KMS-11 (cell line): Measurements from ENCODE around the gene PTPRR.

Experiments used
- H2AFZ ChIP-seq: fragments of 200-600 bp; sonication (generic); 2 replicates; pipeline ENCODE4 v1.6.1; 2016; ENCODE audit warnings: antibody characterized with exemption, mixed run types, low read depth
- H3K27ac ChIP-seq: fragments of 200-600 bp; sonication (generic); 2 replicates; pipeline ENCODE4 v1.6.1; 2016; ENCODE audit warnings: mild to moderate bottlenecking, mixed run types
- H3K27me3 ChIP-seq: fragments of 200-600 bp; sonication (generic); 2 replicates; pipeline ENCODE4 v1.6.1; 2017; ENCODE audit warnings: mild to moderate bottlenecking, low read depth, mixed run types, moderate library complexity; ENCODE audit not compliant: insufficient read depth
- H3K36me3 ChIP-seq: fragments of 200-600 bp; sonication (generic); 2 replicates; pipeline ENCODE4 v1.6.1; 2017; ENCODE audit warnings: mild to moderate bottlenecking, mixed run types; ENCODE audit not compliant: insufficient read depth
- H3K4me1 ChIP-seq: fragments of 200-600 bp; sonication (generic); 2 replicates; pipeline ENCODE4 v1.6.1; 2016; ENCODE audit warnings: mild to moderate bottlenecking, low read depth, mixed run types; ENCODE audit not compliant: poor library complexity, severe bottlenecking
- H3K4me2 ChIP-seq: fragments of 200-600 bp; sonication (generic); 2 replicates; pipeline ENCODE4 v1.7.0; 2016; ENCODE audit warnings: mild to moderate bottlenecking, mixed run types
- H3K4me3 ChIP-seq: fragments of 200-600 bp; sonication (generic); IDR thresholded peaks from 2 replicates; pipeline ENCODE4 v1.6.1; 2017; ENCODE audit warnings: low read depth, low read length, mixed read lengths; ENCODE audit not compliant: insufficient read depth
- H3K79me2 ChIP-seq: fragments of 200-600 bp; sonication (generic); 2 replicates; pipeline ENCODE4 v1.6.1; 2016; ENCODE audit warnings: low read depth, mixed run types; ENCODE audit not compliant: insufficient read depth
- H3K9ac ChIP-seq: fragments of 200-600 bp; sonication (generic); 2 replicates; pipeline ENCODE4 v1.6.1; 2016; ENCODE audit warnings: mild to moderate bottlenecking, mixed run types
- H4K20me1 ChIP-seq: fragments of 200-600 bp; sonication (generic); 2 replicates; pipeline ENCODE4 v1.6.1; 2016; ENCODE audit warnings: mild to moderate bottlenecking, mixed run types; ENCODE audit not compliant: insufficient read depth
- CTCF ChIP-seq: fragments of 200-600 bp; sonication (generic); conservative IDR thresholded peaks from 2 replicates; pipeline ENCODE4 v1.6.1; 2017; ENCODE audit warnings: low read depth, mild to moderate bottlenecking, antibody characterized with exemption, low read length, moderate library complexity, mixed read lengths

PTPRR gene

GRCh38 chr12:70950451-70950850 is 29.9 kb upstream of the PTPRR start:
- Histone ChIP-seq H3K4me1 (no peaks in the 10 kb centered on the region), H3K36me3 (no peaks in the 10 kb centered on the region), H3K4me3 (no peak overlapping the region), H3K27ac (no peak overlapping the region), H3K27me3 (no peaks in the 10 kb centered on the region), H4K20me1 (no peaks in the 10 kb centered on the region), H3K4me2 (no peak overlapping the region), H3K9ac (no peak overlapping the region), H2AFZ (no peak overlapping the region), H3K79me2 (no peaks in the 10 kb centered on the region)
- TF ChIP-seq CTCF = no peak

GRCh38 chr12:70948976-70949336 is 28.4 kb upstream of the PTPRR start:
- Histone ChIP-seq H2AFZ (no peak overlapping the region), H3K27me3 (no peaks in the 10 kb centered on the region), H4K20me1 (no peaks in the 10 kb centered on the region), H3K27ac (no peak overlapping the region), H3K4me1 (no peaks in the 10 kb centered on the region), H3K4me3 (no peak overlapping the region), H3K4me2 (no peak overlapping the region), H3K36me3 (no peaks in the 10 kb centered on the region), H3K79me2 (no peaks in the 10 kb centered on the region), H3K9ac (no peak overlapping the region)
- TF ChIP-seq CTCF = no peak

GRCh38 chr12:70948236-70948975 is 27.9 kb upstream of the PTPRR start:
- Histone ChIP-seq H3K79me2 (no peaks in the 10 kb centered on the region), H4K20me1 (no peaks in the 10 kb centered on the region), H2AFZ (no peak overlapping the region), H3K9ac (no peak overlapping the region), H3K4me1 (no peaks in the 10 kb centered on the region), H3K27ac (no peak overlapping the region), H3K27me3 (no peaks in the 10 kb centered on the region), H3K4me3 (no peak overlapping the region), H3K4me2 (no peak overlapping the region), H3K36me3 (no peaks in the 10 kb centered on the region)
- no peak for TF ChIP-seq CTCF

- H3K4me1 ChIP-seq = no peaks in the 10 kb centered on the region
- H3K9ac ChIP-seq = no peak overlapping the region
- H4K20me1 ChIP-seq = no peaks in the 10 kb centered on the region
- no peak for TF ChIP-seq CTCF
- no peaks in the 10 kb centered on the region for H3K79me2 ChIP-seq
- no peak overlapping the region for H3K27ac ChIP-seq
- no peaks in the 10 kb centered on the region for H3K27me3 ChIP-seq
- no peak overlapping the region for H3K4me3 ChIP-seq
- H3K4me2 ChIP-seq = no peak overlapping the region
- no peaks in the 10 kb centered on the region for H3K36me3 ChIP-seq
- H2AFZ ChIP-seq = no peak overlapping the region
Measured at GRCh38 chr12:70936203-70936813, 15.8 kb upstream of the PTPRR start.
